Progenitor cell of endocrine pancreas (in vitro differentiated cells): ENCODE results near the gene CABLES2. TPM values are rescaled to one million over a fixed set of nuclear protein-coding genes. Genes with fewer than 3 reads are reported as not detected.
"Not testable (repeated sequence)": the region's sequence is repeated elsewhere in the genome, so short reads cannot be mapped to it uniquely, and the experiment has no call there.

ENCODE experiments used
- DNase-seq: peaks from one replicate; pipeline ENCODE4 v3.0.0; 2021; ENCODE audit warnings: low spot score; ENCODE audit not compliant: unreplicated experiment
- H3K27ac Mint-ChIP-seq: 2 replicates; pipeline ENCODE4 v1.8.0; 2021; ENCODE audit warnings: mild to moderate bottlenecking, moderate library complexity, mixed read lengths
- H3K27me3 Mint-ChIP-seq: 2 replicates; pipeline ENCODE4 v1.8.0; 2021; ENCODE audit warnings: mixed read lengths
- H3K36me3 Mint-ChIP-seq: 2 replicates; pipeline ENCODE4 v1.8.0; 2022; ENCODE audit warnings: mixed read lengths; ENCODE audit not compliant: insufficient read depth
- H3K4me1 Mint-ChIP-seq: 2 replicates; pipeline ENCODE4 v1.8.0; 2021; ENCODE audit warnings: low read depth, mixed read lengths
- H3K4me3 Mint-ChIP-seq: 2 replicates; pipeline ENCODE4 v1.8.0; 2021; ENCODE audit warnings: low read depth, mild to moderate bottlenecking, moderate library complexity, mixed read lengths
- H3K9me3 Mint-ChIP-seq: 2 replicates; pipeline ENCODE4 v1.8.0; 2021; ENCODE audit warnings: low read depth, mixed read lengths
- total RNA-seq: library from RNA; stranded (reverse); gene quantifications from 2 replicates; pipeline ENCODE4 v1.2.1, GENCODE V29; 2021
- TF ChIP-seq, protein P1 (sequence below): fragments of 200-600 bp; sonication (generic); IDR thresholded peaks from one replicate; pipeline ENCODE4 v1.5.0; 2021; ENCODE audit warnings: antibody characterized with exemption, mild to moderate bottlenecking; ENCODE audit not compliant: unreplicated experiment

CABLES2 gene
- total RNA-seq, 1 donor from 2014 or later = 21.7 TPM

DNA sequence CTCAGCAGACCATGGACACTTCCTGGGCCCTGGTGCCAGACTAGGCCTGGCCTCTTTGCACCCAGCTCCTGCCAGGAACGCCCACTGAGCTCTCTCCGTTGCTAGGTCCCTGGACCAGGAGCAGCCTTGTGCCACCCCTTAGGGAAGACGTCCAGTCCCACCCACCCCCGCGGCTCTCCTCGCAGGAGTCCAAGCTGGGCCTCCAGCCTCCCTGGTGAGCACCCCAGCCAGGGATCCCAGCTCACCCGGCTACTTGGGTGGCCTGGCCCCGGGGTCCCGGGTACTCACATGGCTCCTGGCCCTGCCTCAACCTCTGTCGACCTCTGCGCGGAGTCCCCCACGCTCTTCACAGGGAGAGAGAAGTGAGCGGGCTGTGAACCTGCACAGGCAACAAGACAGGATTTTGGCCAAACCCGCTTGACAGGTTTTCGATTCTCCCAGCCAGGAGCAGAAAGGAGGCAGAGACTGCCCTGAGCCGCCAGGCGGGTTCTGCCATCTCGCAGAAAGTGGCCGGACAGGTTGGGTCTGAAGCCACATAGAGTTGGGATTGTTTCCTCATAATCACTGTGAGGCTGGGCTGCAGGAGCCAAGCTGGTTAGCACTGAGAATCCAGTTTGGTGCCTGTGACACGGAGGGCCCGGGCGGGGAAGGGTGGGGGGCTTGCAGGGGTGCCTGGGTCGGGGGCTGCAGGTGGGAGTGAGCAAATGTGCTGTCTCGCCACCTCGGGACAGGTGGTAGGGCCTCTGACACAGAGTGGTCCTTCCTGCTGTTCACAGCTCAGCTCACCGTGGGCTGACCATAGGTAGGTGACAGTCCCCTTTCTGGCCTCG lies 20.3 kb upstream of the CABLES2 start, which contains the start of gene RBBP8NL:
TSS of gene RBBP8NL (minus strand) at position 368 of the 830 bp plus-strand sequence. CDS start 7,892 bp downstream, outside the sequence.
- Mint-ChIP-seq H3K4me3 (peak within 1 kb of the TSS; percentile 72), H3K27ac (peak within 1 kb of the TSS; percentile 88), H3K36me3 (no peaks in the 10 kb centered on the region), H3K4me1 (peaks cover 43% of the 10 kb centered on the region), H3K9me3 (no peaks in the 10 kb centered on the region), H3K27me3 (peaks cover 2% of the 10 kb centered on the region)
- DNase-seq = peak; percentile 95
- TF ChIP-seq, protein P1, sequence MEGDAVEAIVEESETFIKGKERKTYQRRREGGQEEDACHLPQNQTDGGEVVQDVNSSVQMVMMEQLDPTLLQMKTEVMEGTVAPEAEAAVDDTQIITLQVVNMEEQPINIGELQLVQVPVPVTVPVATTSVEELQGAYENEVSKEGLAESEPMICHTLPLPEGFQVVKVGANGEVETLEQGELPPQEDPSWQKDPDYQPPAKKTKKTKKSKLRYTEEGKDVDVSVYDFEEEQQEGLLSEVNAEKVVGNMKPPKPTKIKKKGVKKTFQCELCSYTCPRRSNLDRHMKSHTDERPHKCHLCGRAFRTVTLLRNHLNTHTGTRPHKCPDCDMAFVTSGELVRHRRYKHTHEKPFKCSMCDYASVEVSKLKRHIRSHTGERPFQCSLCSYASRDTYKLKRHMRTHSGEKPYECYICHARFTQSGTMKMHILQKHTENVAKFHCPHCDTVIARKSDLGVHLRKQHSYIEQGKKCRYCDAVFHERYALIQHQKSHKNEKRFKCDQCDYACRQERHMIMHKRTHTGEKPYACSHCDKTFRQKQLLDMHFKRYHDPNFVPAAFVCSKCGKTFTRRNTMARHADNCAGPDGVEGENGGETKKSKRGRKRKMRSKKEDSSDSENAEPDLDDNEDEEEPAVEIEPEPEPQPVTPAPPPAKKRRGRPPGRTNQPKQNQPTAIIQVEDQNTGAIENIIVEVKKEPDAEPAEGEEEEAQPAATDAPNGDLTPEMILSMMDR = peak; percentile 54

DNA sequence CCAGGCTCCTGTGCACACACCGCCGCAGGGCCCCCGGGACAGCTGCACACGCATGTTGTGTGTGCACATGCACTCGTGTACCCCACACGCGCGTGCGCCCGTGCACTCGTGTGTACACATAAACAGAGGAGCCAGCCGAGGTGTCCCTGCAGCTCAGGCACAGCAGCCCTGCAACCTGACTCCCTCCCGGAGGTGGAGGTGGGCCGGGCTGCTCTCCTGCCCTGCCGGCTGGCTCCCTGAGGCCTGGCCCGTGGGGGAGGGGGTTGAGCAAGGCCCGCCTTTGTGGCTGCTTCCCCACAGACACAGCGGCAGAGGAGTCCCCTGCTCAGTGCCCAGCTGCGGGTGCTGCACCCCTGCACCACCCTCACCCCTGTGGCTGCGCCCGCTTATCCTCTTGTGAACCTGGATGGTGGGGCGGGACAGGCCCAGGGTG lies 19.6 kb upstream of the CABLES2 start:
- Mint-ChIP-seq H3K4me3 (peak overlapping the region; percentile 72), H3K9me3 (no peaks in the 10 kb centered on the region), H3K36me3 (peaks cover 2% of the 10 kb centered on the region), H3K4me1 (peaks cover 43% of the 10 kb centered on the region), H3K27me3 (peaks cover 2% of the 10 kb centered on the region), H3K27ac (peak overlapping the region; percentile 88)
- DNase-seq = peak; percentile 58
- TF ChIP-seq, protein P1 = no peak

DNA sequence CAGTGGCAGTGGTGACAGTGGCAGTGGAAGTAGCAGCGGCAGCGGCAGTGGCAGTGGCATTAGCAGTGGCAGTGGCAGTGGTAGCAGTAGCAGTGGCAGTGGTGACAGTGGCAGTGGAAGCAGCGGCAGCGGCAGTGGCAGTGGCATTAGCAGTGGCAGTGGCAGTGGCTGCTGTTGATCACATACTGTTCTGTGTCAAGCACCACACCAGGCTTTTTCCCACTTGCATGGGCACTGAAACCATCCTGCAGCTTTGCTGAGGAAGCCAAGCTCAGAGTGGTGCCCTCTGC lies 18.9 kb upstream of the CABLES2 start:
- not testable (repeated sequence) for H3K9me3 Mint-ChIP-seq, H3K27ac Mint-ChIP-seq, H3K36me3 Mint-ChIP-seq, H3K27me3 Mint-ChIP-seq, DNase-seq, H3K4me3 Mint-ChIP-seq
- H3K4me1 Mint-ChIP-seq = peaks cover 38% of the 10 kb centered on the region

DNA sequence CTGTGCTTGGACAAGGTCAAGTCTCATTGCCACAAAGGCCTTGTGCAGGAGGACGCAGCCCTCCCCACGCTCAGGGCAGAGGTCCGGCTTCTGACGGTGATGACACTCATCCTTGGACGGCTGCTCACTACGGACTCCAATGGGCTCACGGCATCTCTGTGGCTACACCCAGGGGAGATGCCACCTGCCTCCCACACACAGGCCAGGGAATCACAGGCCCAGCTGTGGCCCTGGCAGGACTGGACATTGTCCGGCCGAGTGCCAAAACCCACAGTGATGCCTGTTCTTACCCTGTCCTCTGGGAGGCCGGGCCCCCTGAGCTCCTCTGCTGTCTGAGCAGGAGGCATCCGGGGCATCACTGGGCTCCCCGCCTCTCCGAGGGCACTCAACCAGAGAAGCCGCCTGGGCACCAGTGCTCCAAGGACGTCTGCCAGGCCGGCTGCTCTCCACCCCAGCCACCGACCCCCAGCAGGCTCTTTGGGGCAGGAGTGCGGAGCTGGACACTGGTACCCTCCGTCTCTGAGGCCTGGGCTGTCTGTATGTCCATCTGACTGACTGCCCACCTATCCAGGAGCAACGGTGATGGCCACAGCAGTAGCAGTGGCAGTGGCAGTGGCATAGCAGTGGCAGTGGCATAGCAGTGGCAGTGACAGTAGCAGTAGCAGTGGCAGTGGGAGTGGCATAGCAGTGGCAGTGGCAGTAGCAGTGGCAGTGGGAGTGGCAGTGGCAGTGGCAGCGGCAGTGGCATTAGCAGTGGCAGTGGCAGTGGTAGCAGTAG lies 18.4 kb upstream of the CABLES2 start:
- DNase-seq = no peak
- Mint-ChIP-seq H3K4me1 (peaks cover 33% of the 10 kb centered on the region), H3K36me3 (peaks cover 2% of the 10 kb centered on the region), H3K4me3 (no peak overlapping the region), H3K27me3 (no peaks in the 10 kb centered on the region), H3K9me3 (no peaks in the 10 kb centered on the region), H3K27ac (peak overlapping the region; percentile 45)
- TF ChIP-seq, protein P1 = no peak

DNA sequence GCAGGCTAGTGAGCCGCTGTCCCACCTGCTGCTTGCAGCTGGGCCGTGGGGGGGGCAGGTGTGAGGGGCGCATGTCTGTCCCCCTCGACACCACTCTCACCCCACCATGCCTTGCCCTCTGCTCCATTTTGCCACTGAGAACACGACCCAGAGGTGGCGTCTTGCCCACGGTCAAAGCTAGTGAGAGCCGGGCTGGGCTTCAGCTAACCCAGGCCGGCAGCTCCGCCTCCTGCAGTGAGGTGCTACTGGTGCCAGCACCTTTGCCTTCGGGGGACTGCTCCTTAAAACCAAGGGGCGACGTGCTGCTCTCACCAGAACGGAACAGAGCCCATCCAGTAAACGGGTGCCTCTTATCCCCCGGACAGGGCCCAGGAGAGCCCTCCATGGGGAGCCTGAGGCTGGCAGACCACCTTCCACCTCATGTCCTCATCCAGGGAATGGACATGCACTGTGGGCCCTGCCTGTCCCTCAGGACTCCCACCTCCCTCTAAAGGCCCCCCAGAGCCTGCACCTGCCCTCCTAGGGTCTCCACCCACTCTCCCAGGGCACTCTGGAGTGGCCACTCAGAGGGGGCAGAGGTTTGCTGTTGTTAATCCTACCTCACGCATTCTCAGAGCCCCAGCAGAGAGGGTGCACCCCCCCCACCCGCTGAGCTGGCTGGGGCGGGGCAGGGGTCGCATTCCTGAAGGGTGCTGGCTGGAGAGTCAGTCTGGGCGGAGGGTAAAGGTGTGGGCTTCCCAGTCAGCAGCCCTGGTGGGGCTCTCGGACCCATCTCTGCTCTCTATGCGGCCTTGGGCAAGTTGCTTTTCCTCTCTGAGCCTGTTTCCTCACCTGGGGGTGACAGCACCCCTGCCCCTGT lies 17.4 kb upstream of the CABLES2 start:
- Mint-ChIP-seq H3K36me3 (peaks cover 2% of the 10 kb centered on the region), H3K27ac (peak overlapping the region; percentile 45), H3K9me3 (no peaks in the 10 kb centered on the region), H3K4me3 (peak overlapping the region; percentile 16), H3K4me1 (peaks cover 28% of the 10 kb centered on the region), H3K27me3 (peaks cover 4% of the 10 kb centered on the region)
- TF ChIP-seq, protein P1 = no peak
- no peak for DNase-seq
